GM23338 (cell line): Measurements from ENCODE around the gene PCDHGA7. TPM values are rescaled to one million over a fixed set of nuclear protein-coding genes. Genes with fewer than 3 reads are reported as not detected.

Experiments used
- ATAC-seq: fragments of 200-7000 bp; cut with Tn5 transposase; 3 replicates; pipeline ENCODE4 v1.9.1; 2020
- DNase-seq: peaks from one replicate; pipeline ENCODE4 v3.0.0-alpha.2; 2015; ENCODE audit warnings: low spot score
- H2AFZ ChIP-seq: fragments of 200-600 bp; sonication (generic); 2 replicates; pipeline ENCODE4 v1.8.0; 2016; ENCODE audit warnings: antibody characterized with exemption, mild to moderate bottlenecking, moderate library complexity
- H3F3A ChIP-seq: fragments of 200-600 bp; sonication (generic); replicated peaks from 2 replicates; pipeline ENCODE4 v1.8.0; 2017; ENCODE audit warnings: antibody characterized with exemption, mixed run types, low read depth
- H3K27ac ChIP-seq: fragments of 200-600 bp; sonication (generic); 2 replicates; pipeline ENCODE4 v1.6.1; 2016; ENCODE audit warnings: low read depth
- H3K27me3 ChIP-seq: fragments of 200-600 bp; sonication (generic); 2 replicates; pipeline ENCODE4 v1.8.0; 2016; ENCODE audit warnings: mild to moderate bottlenecking, mixed run types, moderate library complexity; ENCODE audit not compliant: insufficient read depth
- H3K36me3 ChIP-seq: fragments of 200-600 bp; sonication (generic); 2 replicates; pipeline ENCODE4 v1.8.0; 2016; ENCODE audit warnings: mild to moderate bottlenecking; ENCODE audit not compliant: insufficient read depth
- H3K4me1 ChIP-seq: fragments of 200-600 bp; sonication (generic); 2 replicates; pipeline ENCODE4 v1.8.0; 2016; ENCODE audit warnings: mild to moderate bottlenecking, moderate library complexity; ENCODE audit not compliant: insufficient read depth
- H3K4me2 ChIP-seq: fragments of 200-600 bp; sonication (generic); 2 replicates; pipeline ENCODE4 v1.7.1; 2017; ENCODE audit warnings: mixed run types
- H3K4me3 ChIP-seq: fragments of 200-600 bp; sonication (generic); 2 replicates; pipeline ENCODE4 v1.6.1; 2016; ENCODE audit warnings: mixed run types
- H3K79me2 ChIP-seq: fragments of 200-600 bp; sonication (generic); replicated peaks from 2 replicates; pipeline ENCODE4 v1.8.0; 2017; ENCODE audit warnings: mild to moderate bottlenecking; ENCODE audit not compliant: insufficient read depth
- H3K9me2 ChIP-seq: fragments of 200-600 bp; sonication (generic); 2 replicates; pipeline ENCODE4 v1.8.0; 2017; ENCODE audit not compliant: insufficient read depth
- H4K20me1 ChIP-seq: fragments of 200-600 bp; sonication (generic); replicated peaks from 2 replicates; pipeline ENCODE4 v1.8.0; 2017; ENCODE audit warnings: mild to moderate bottlenecking; ENCODE audit not compliant: insufficient read depth
- H3K27ac Mint-ChIP-seq: 2 replicates; pipeline ENCODE4 v1.8.0; 2020; ENCODE audit warnings: inconsistent platforms, mild to moderate bottlenecking, moderate library complexity, mixed read lengths
- H3K27me3 Mint-ChIP-seq: 3 replicates; pipeline ENCODE4 v1.8.0; 2022; ENCODE audit warnings: low read depth, mild to moderate bottlenecking, moderate library complexity, mixed read lengths, inconsistent platforms; ENCODE audit not compliant: insufficient read depth, poor library complexity
- H3K36me3 Mint-ChIP-seq: 3 replicates; pipeline ENCODE4 v1.8.0; 2021; ENCODE audit warnings: low read depth, mild to moderate bottlenecking, inconsistent platforms, moderate library complexity, mixed read lengths
- H3K4me1 Mint-ChIP-seq: 3 replicates; pipeline ENCODE4 v1.8.0; 2020; ENCODE audit warnings: mild to moderate bottlenecking, inconsistent platforms, mixed read lengths
- H3K4me3 Mint-ChIP-seq: 3 replicates; pipeline ENCODE4 v1.8.0; 2021; ENCODE audit warnings: moderate library complexity, mild to moderate bottlenecking, inconsistent platforms, mixed read lengths
- H3K9me3 Mint-ChIP-seq: 3 replicates; pipeline ENCODE4 v1.8.0; 2020; ENCODE audit warnings: moderate library complexity, mild to moderate bottlenecking, inconsistent platforms, mixed read lengths
- CREB1 ChIP-seq: fragments of 250-450 bp; sonication (Bioruptor Pico); IDR thresholded peaks from 2 replicates; pipeline ENCODE4 v1.5.0; 2020; ENCODE audit warnings: low read depth, mild to moderate bottlenecking, moderate library complexity
- EZH2 ChIP-seq: fragments of 200-600 bp; sonication (generic); IDR thresholded peaks from one replicate; pipeline ENCODE4 v1.8.0; 2017; ENCODE audit warnings: antibody characterized with exemption, mild to moderate bottlenecking, low read depth; ENCODE audit not compliant: unreplicated experiment
- EZH2phosphoT487 ChIP-seq: fragments of 200-600 bp; sonication (generic); IDR thresholded peaks from one replicate; pipeline ENCODE4 v1.8.1; 2018; ENCODE audit warnings: antibody characterized with exemption; ENCODE audit not compliant: unreplicated experiment
- JUNB ChIP-seq: IDR thresholded peaks from one replicate; pipeline ENCODE4 v1.6.1; 2016; ENCODE audit warnings: antibody characterized with exemption; ENCODE audit not compliant: unreplicated experiment
- POLR2AphosphoS5 ChIP-seq: IDR thresholded peaks from 2 replicates; pipeline ENCODE4 v1.6.1; 2016; ENCODE audit warnings: antibody characterized with exemption, low read depth
- ZNF114 ChIP-seq: fragments of 250-450 bp; sonication (Bioruptor Pico); IDR thresholded peaks from 2 replicates; pipeline ENCODE4 v1.5.0; 2020; ENCODE audit warnings: mild to moderate bottlenecking, moderate library complexity
- ZNF462 ChIP-seq: fragments of 250-450 bp; sonication (Bioruptor Pico); IDR thresholded peaks from 2 replicates; pipeline ENCODE4 v1.5.0; 2020; ENCODE audit warnings: mild to moderate bottlenecking, moderate library complexity
- polyA plus RNA-seq: library from polyadenylated mRNA; unstranded; fragments of >200 nt; fragmentation: Nextera tagmentation; extraction: Ambion mirVana; gene quantifications from 2 replicates; pipeline ENCODE4 v1.2.1, GENCODE V29; 2016
- total RNA-seq: library from RNA; depleted of rRNA; stranded (reverse); fragments of >200 nt; shearing (Covaris generic); gene quantifications from 2 replicates; pipeline ENCODE4 v1.2.3, GENCODE V29; 2014

The PCDHGA7 gene
- total and polyA plus RNA-seq, 2 experiments from 2014 or later: 0.44 to 4.4 TPM

- TF ChIP-seq ZNF462 (CRISPR knock-in tag) (no peak), EZH2phosphoT487 (no peak), EZH2 (no peak), JUNB (no peak)
These were observed 30.5 kb downstream of the PCDHGA7 start, which contains the start of gene PCDHGA10 (continued) for GRCh38 chr5:141412854-141413539.

- Mint-ChIP-seq H3K36me3 (peaks cover 50% of the 10 kb centered on the region), H3K27ac (peak overlapping the region; percentile 89; the same call in 1 of the 2 replicates), H3K4me3 (peak overlapping the region; percentile 90), H3K4me1 (peaks cover 17% of the 10 kb centered on the region), H3K9me3 (peaks cover 47% of the 10 kb centered on the region), H3K27me3 (peaks cover 28% of the 10 kb centered on the region)
- H2AFZ ChIP-seq: no peak overlapping the region; the same call in 1 of the 2 replicates
- peaks cover 2% of the 10 kb centered on the region for H3K4me1 ChIP-seq
- peak overlapping the region; percentile 45; the same call in 1 of the 2 replicates for H3K4me2 ChIP-seq
- ATAC-seq (peak; percentile 65), DNase-seq (no peak)
- peak overlapping the region; percentile 40; the same call in 1 of the 2 replicates for H3K4me3 ChIP-seq
- 0 out of 2 replicates have a peak, but pooled peaks cover 2% of the 10 kb centered on the region for H3K79me2 ChIP-seq
- no peak for TF ChIP-seq ZNF114 (CRISPR knock-in tag)
- TF ChIP-seq CREB1 (CRISPR knock-in tag): no peak
- no peak for TF ChIP-seq ZNF462 (CRISPR knock-in tag)
- no peak for TF ChIP-seq POLR2AphosphoS5
- H3K27me3 ChIP-seq: peaks cover 12% of the 10 kb centered on the region
- no peaks in the 10 kb centered on the region for H3K36me3 ChIP-seq
- no peaks in the 10 kb centered on the region for H3F3A ChIP-seq
- H3K27ac ChIP-seq: no peak overlapping the region
- H3K9me2 ChIP-seq: no peaks in the 10 kb centered on the region
- peaks cover 7% of the 10 kb centered on the region; the same call in 1 of the 2 replicates for H4K20me1 ChIP-seq
These were observed 31.1 kb downstream of the PCDHGA7 start for GRCh38 chr5:141413540-141414069.
